ENCODE measurements around the gene CD6.

Gene CD6

GRCh38 chr11:61058583-61059259 is 87.2 kb downstream of the CD6 start:
- DNase-seq, result peak; percentile 45 to 50

GRCh38 chr11:61059260-61059752 is 87.8 kb downstream of the CD6 start:
- DNase-seq, result peak in 1 of 2 experiments; percentile 28

DNA sequence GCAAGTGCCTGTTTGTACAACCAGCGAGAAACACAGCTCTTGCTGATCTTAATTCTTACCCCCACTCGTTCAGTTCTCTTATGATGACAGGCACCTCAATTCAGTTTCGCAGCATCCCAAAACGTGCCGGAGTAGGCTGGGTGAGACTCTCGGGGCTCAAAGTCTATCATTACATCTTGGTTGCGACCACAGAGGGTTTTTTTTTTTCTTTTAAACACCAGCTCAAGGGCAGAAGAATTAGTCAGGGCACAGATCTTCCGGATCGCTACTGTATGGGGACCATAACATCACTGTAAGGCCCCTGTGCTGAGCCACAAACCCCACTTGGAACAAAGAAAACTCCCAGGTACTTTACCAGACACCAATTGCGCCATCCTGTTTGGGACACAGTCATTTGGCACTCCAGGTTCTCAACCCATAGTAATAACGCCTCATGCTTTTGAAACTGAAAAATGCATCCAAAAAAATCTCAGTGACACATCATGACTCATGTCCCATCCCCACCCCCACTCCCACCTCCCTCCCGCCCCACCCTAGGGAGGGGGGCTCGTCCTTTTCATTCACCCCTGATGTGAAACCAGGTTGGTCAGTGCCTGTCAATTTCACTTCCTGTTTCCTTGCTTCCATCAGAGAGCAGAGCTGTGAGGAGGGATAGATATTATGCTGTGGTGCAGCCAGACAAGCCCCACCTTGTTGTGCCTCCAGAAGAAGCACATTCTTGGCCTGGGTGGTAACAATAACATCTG is 89.8 kb downstream of the CD6 start:
- peak; percentile 90 for DNase-seq

- DNase-seq, result peak; percentile 21 to 22
Measured at GRCh38 chr11:61062181-61062930, 90.9 kb downstream of the CD6 start.

- DNase-seq, result peak; percentile 17 to 19
Measured at GRCh38 chr11:61065236-61065635, 93.8 kb downstream of the CD6 start.

- peak; percentile 81 to 82 for DNase-seq
Measured at GRCh38 chr11:61065955-61066638, 94.6 kb downstream of the CD6 start.

GRCh38 chr11:61066645-61067044 is 95.2 kb downstream of the CD6 start:
- DNase-seq, result no peak

DNA sequence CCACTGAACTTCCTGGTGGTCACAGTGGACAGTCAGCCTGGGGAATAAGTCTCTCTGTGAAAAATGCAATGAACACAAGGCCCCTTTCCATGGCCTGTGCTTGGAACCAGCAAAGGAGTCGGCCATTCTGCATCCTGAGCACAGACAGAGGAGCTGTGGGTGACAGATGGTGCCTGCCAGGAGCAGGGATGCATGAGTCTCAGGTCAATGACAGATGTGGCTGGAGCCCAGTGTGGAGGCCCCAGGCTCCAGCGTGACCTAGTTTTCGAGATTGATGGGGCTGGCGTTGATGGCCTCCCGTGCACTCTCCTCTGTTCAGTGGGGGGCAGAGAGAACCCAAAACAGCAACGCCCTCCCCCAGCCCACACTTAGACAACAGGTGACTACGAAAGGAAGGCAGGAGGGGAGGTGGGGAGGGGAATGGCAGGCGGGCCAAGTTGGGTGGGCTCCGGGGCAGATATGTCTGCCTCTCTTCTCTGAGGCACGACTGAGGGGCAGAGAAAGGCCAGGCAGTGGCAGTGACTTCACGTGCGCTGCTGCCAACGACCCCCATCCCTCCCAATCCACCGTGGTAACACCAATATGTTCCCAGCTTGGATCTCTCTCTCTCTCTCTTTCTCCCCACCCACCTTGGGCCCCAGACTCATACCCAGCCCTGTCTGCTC is 96.4 kb downstream of the CD6 start:
- DNase-seq, result peak; percentile 15 to 18

DNA sequence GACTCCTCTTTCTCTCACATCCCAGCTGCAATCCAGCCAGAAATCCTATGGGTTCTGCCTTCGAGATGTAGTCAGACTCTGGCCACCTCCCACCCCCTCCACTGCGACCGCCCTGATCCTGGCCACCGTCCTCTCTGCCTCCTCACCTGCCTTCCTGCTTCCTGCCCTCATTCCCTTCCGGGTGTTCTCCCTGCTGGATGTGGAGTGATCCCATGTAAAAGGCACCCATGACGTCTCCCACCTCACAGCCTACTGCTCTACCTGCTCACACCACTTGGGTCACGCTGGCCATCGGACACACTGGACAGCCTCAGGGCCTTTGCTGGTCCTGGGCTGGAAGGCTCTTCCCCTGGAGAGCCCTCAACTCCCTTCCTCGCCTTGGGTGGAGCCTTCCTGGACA is 97.1 kb downstream of the CD6 start:
- DNase-seq, result no peak

DNA sequence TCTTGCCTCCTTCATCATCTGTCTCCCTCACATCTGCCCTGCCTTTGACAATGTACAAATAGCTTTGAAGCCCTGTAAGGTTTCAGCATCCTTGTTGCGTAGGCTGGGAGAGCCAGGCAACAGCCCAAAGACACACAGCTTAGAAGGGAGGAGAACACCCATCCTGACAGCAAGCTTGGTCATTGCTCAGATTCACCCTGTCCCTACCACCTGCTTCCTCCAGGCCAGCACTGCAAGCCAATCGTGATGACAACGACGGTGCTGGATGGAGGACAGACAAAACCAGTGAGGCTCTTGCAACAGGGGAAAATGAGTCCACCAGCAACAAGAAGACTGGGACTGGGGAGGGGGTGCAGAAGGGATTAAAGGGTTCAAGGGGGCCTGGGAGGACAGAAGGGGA is 97.9 kb downstream of the CD6 start:
- DNase-seq, result peak; percentile 18 to 23

Measured in activated T-cell treated with anti-CD3 and anti-CD28 coated beads, Interleukin-2, amount 50 U/mL, for 48 hours (primary cell).